ENCODE measurements around the gene CAPG. TPM values are rescaled to one million over a fixed set of nuclear protein-coding genes. Genes with fewer than 3 reads are reported as not detected.
A peak's percentile ranks its signal among the peaks of the same experiment; 100 is the strongest.
"Not testable (repeated sequence)": the region's sequence is repeated elsewhere in the genome, so short reads cannot be mapped to it uniquely, and the experiment has no call there.

The CAPG gene
- total RNA-seq, 2 donors from 2014 or later, result 58.4 to 83.6 TPM

GRCh38 chr2:85422072-85422457 is 11.9 kb upstream of the CAPG start:
- DNase-seq (no peak), ATAC-seq (replicated peaks in 1 of 2) (no peak)
- no peaks in the 10 kb centered on the region for H3K36me3 Mint-ChIP-seq (ENCODE audit: insufficient read depth in 2 of 2)
- peaks cover 37% of the 10 kb centered on the region for H3K4me1 Mint-ChIP-seq (ENCODE audit: low read depth)
- H3K27ac Mint-ChIP-seq, result no peak overlapping the region
- H3K9me3 Mint-ChIP-seq, result no peaks in the 10 kb centered on the region
- H3K27me3 Mint-ChIP-seq (ENCODE audit: low read depth), result no peaks in the 10 kb centered on the region
- no peak overlapping the region for H3K4me3 Mint-ChIP-seq

DNA sequence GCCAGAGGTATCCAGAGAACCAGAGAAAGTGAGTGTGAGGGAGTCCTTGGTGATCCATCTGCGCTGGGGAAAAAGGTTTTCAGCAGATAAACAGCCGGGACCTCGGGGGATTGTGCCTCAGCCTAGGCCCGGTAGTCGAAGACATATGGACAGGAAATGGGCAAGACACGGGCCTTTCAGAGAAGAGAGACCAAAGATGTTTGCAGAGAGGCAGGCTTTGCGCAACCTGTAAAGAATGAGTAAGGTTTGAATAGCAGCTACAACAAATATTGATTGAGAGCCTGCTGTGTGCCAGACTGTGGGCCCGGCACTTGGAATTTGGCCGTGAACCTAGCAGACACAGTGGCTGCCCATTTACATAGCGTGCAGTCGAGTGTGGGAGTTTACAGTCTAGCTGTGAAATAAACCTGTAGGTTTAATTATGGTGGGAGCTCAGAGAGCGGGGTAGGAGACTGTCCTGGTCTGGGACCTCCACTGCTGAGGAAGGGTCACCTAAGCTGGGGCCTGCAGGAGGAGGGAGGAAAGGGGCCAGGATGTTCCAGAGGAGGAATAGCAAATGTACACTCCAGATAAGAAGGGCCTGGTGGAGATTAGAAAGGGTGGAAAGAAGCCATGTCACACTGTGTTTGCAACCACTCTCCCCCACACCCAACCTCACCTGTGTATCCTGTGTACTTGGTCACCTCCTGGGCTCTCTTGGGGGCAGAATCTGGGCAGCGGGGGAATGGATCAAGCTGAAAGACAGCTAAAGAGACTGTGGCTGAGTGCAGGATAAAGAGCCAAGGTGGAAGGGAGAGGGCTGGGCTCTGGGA is 11.3 kb upstream of the CAPG start:
- Mint-ChIP-seq H3K27me3 (ENCODE audit: low read depth) (no peaks in the 10 kb centered on the region), H3K27ac (peak overlapping the region; percentile 31), H3K36me3 (ENCODE audit: insufficient read depth in 2 of 2) (no peaks in the 10 kb centered on the region), H3K4me3 (peak overlapping the region in 1 of 2 donors; percentile 61), H3K9me3 (no peaks in the 10 kb centered on the region), H3K4me1 (ENCODE audit: low read depth) (peaks cover 37% of the 10 kb centered on the region)
- ATAC-seq (replicated peaks in 1 of 2) (no peak), DNase-seq (no peak)

DNA sequence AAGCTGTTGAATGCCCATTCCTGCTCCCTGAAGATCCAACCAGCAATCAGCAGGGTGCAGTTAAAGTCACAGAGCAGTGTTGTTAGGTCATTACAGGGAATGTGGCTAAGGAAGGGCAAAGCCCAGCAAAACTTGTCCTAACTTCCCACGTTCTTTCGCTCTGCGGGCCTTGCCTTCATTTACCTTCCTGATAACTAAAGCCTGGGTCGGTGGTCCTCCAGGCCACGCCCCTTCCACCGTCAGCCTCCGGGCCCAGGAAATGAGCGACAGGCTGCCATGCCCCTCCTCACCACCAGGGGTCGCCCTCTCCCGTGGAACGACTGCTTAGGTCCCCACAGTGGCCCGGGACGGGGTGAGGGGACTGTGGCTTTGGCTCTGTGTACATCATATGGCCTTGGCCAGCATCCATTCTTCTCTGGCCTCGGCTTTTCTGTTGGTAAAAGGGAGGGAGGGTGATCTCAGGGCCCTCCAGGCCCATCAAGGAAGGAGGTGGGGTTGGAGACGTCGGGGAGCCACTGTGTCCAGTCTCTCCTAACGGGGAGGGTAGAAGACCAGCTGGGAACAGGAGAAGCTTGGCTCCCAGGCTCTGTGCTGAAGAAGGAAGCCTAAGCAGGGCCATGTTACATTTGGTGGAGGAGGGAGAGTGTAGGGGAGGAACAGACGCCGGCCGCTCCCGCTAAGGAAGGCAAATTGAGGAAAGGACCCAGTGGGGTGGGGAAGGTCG is 10.5 kb upstream of the CAPG start:
- Mint-ChIP-seq H3K4me3 (peak overlapping the region; percentile 60 to 61), H3K4me1 (ENCODE audit: low read depth) (peaks cover 39% of the 10 kb centered on the region), H3K27me3 (ENCODE audit: low read depth) (no peaks in the 10 kb centered on the region), H3K36me3 (ENCODE audit: insufficient read depth in 2 of 2) (no peaks in the 10 kb centered on the region), H3K9me3 (no peaks in the 10 kb centered on the region), H3K27ac (peak overlapping the region; percentile 88)
- DNase-seq (peak; percentile 91 to 97), ATAC-seq (replicated peaks in 1 of 2) (peak; percentile 71 to 78)

GRCh38 chr2:85419009-85419675 is 9.0 kb upstream of the CAPG start:
- no peaks in the 10 kb centered on the region for H3K36me3 Mint-ChIP-seq (ENCODE audit: insufficient read depth in 2 of 2)
- no peaks in the 10 kb centered on the region for H3K9me3 Mint-ChIP-seq
- H3K27ac Mint-ChIP-seq, result peak overlapping the region; percentile 95
- DNase-seq (no peak), ATAC-seq (replicated peaks in 1 of 2) (no peak)
- H3K4me1 Mint-ChIP-seq (ENCODE audit: low read depth), result peaks cover 53% of the 10 kb centered on the region
- peak overlapping the region; percentile 95 to 96 for H3K4me3 Mint-ChIP-seq
- no peaks in the 10 kb centered on the region for H3K27me3 Mint-ChIP-seq (ENCODE audit: low read depth)

- peak within 1 kb of the TSS; percentile 95 to 96 for H3K4me3 Mint-ChIP-seq
- peak within 1 kb of the TSS; percentile 98 for H3K27ac Mint-ChIP-seq
- peaks cover 53% of the 10 kb centered on the region for H3K4me1 Mint-ChIP-seq (ENCODE audit: low read depth)
- no peaks in the 10 kb centered on the region for H3K27me3 Mint-ChIP-seq (ENCODE audit: low read depth)
- H3K9me3 Mint-ChIP-seq, result no peaks in the 10 kb centered on the region
- no peaks in the 10 kb centered on the region for H3K36me3 Mint-ChIP-seq (ENCODE audit: insufficient read depth in 2 of 2)
- DNase-seq, result peak; percentile 89 to 91
- ATAC-seq (replicated peaks in 1 of 2), result peak; percentile 83 to 85
Measured at GRCh38 chr2:85418132-85419008, 8.2 kb upstream of the CAPG start, which contains the start of gene SH2D6. SH2D6 (plus strand) TSS chr2:85418714; CDS start chr2:85429466, 10,752 bp downstream.

- ATAC-seq (replicated peaks in 1 of 2) (no peak), DNase-seq (no peak)
- H3K4me1 Mint-ChIP-seq (ENCODE audit: low read depth), result peaks cover 64% of the 10 kb centered on the region
- no peak overlapping the region for H3K4me3 Mint-ChIP-seq
- H3K36me3 Mint-ChIP-seq (ENCODE audit: insufficient read depth in 2 of 2), result no peaks in the 10 kb centered on the region
- no peak overlapping the region for H3K27ac Mint-ChIP-seq
- no peaks in the 10 kb centered on the region for H3K27me3 Mint-ChIP-seq (ENCODE audit: low read depth)
- no peaks in the 10 kb centered on the region for H3K9me3 Mint-ChIP-seq
Measured at GRCh38 chr2:85415980-85416650, 5.9 kb upstream of the CAPG start.

DNA sequence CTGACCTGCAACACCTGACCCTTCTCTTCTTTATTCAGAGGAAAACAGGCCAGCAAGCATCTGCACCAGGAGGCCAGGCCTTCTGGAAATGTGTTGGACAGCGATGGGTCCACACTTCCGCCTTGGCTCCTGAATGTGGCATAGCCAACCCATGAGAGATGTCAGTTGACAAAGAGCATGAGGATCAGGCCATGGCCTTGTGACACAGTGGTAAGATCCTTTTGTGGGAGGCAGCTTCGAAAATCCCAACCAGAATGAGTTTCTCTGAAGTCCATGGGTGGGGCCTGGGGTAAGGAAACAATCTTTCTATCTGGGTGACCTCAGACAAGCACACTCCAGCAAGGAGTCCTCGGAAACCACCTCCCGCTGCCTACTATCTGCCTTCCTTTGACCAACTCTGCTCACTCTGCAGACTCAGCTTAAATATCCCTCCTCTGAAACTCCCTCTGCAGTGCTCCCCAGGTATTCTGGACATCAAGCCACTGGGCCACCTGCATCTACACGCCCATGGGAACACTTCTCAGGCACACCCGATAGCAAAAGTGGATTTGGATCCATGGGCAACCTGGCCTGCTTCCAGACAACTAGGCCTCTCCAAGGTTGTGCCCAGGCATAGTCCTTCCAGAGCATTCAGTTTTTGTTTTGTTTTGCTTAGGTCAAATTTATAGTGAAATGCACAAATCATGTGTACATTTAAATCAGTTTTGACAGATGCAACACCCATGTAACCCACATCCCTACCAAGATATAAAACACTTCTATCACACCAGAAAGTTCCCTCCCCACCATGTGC is 4.8 kb upstream of the CAPG start:
- H3K4me3 Mint-ChIP-seq, result peak overlapping the region in 1 of 2 donors; percentile 91
- H3K9me3 Mint-ChIP-seq, result no peaks in the 10 kb centered on the region
- H3K4me1 Mint-ChIP-seq (ENCODE audit: low read depth), result peaks cover 65% of the 10 kb centered on the region
- DNase-seq (no peak), ATAC-seq (replicated peaks in 1 of 2) (no peak)
- no peaks in the 10 kb centered on the region for H3K36me3 Mint-ChIP-seq (ENCODE audit: insufficient read depth in 2 of 2)
- no peaks in the 10 kb centered on the region for H3K27me3 Mint-ChIP-seq (ENCODE audit: low read depth)
- no peak overlapping the region for H3K27ac Mint-ChIP-seq

DNA sequence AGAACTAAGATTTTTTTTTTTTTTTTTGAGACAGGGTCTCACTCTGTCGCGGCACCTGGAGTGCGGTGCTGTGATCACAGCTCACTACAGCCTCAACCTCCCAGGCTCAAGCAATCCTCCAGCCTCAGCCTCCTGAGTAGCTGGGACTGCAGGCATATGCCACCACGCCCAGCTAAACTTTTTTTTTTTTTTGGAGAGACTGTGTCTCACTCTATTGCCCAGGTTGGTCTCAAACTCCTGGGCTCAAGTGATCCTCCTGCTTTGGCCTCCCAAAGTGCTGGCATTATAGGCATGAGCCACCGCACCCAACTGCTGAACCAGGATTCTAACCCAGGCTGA is 4.2 kb upstream of the CAPG start:
- DNase-seq; H3K27me3 Mint-ChIP-seq (ENCODE audit: low read depth); H3K9me3 Mint-ChIP-seq; H3K27ac Mint-ChIP-seq; H3K36me3 Mint-ChIP-seq (ENCODE audit: insufficient read depth in 2 of 2); ATAC-seq (replicated peaks in 1 of 2): not testable (repeated sequence)
- Mint-ChIP-seq H3K4me1 (ENCODE audit: low read depth) (peaks cover 65% of the 10 kb centered on the region), H3K4me3 (peak overlapping the region in 1 of 2 donors; percentile 91)

GRCh38 chr2:85413592-85414420 is 3.6 kb upstream of the CAPG start:
- Mint-ChIP-seq H3K4me1 (ENCODE audit: low read depth) (peaks cover 65% of the 10 kb centered on the region), H3K27me3 (ENCODE audit: low read depth) (no peaks in the 10 kb centered on the region), H3K9me3 (no peaks in the 10 kb centered on the region), H3K27ac (peak overlapping the region; percentile 73), H3K4me3 (peak overlapping the region; percentile 90 to 91), H3K36me3 (ENCODE audit: insufficient read depth in 2 of 2) (no peaks in the 10 kb centered on the region)
- ATAC-seq (replicated peaks in 1 of 2) (peak; percentile 65 to 73), DNase-seq (peak; percentile 66 to 84)

- no peaks in the 10 kb centered on the region for H3K9me3 Mint-ChIP-seq
- peaks cover 78% of the 10 kb centered on the region for H3K4me1 Mint-ChIP-seq (ENCODE audit: low read depth)
- peak overlapping the region; percentile 60 to 84 for H3K4me3 Mint-ChIP-seq
- peaks cover 0 to 2% of the 10 kb centered on the region in 2 donors for H3K36me3 Mint-ChIP-seq (ENCODE audit: insufficient read depth in 2 of 2)
- ATAC-seq (replicated peaks in 1 of 2) (no peak), DNase-seq (no peak)
- H3K27me3 Mint-ChIP-seq (ENCODE audit: low read depth), result no peaks in the 10 kb centered on the region
- no peak overlapping the region for H3K27ac Mint-ChIP-seq
Measured at GRCh38 chr2:85411405-85411748, 1.2 kb upstream of the CAPG start.
